Erythroblast (primary cell): ENCODE measurements around the gene GNAO1.

Source experiments
- GATA1 ChIP-seq: IDR thresholded peaks from 2 replicates; pipeline ENCODE4 v1.6.1; 2011; ENCODE audit warnings: low read depth, mild to moderate bottlenecking, control low read depth, low read length, moderate library complexity
- POLR2A ChIP-seq: IDR thresholded peaks from 2 replicates; pipeline ENCODE4 v1.6.1; 2011; ENCODE audit warnings: mild to moderate bottlenecking, low read length

- TF ChIP-seq POLR2A: no peak
- no peak for TF ChIP-seq GATA1
These were observed 191.2 kb downstream of the GNAO1 start for GRCh38 chr16:56382459-56382858.
